NCI-H2107 treated with DMSO at 0.1 percent for 48 hours (cell line): ENCODE results near the gene HRH2.
"Not testable (repeated sequence)": the region's sequence is repeated elsewhere in the genome, so short reads cannot be mapped to it uniquely, and the experiment has no call there.

Experiments
- DNase-seq: peaks from one replicate; lab custom pipeline; 2025; ENCODE audit not compliant: unreplicated experiment; lab: John Stamatoyannopoulos, UW

Gene HRH2

DNA sequence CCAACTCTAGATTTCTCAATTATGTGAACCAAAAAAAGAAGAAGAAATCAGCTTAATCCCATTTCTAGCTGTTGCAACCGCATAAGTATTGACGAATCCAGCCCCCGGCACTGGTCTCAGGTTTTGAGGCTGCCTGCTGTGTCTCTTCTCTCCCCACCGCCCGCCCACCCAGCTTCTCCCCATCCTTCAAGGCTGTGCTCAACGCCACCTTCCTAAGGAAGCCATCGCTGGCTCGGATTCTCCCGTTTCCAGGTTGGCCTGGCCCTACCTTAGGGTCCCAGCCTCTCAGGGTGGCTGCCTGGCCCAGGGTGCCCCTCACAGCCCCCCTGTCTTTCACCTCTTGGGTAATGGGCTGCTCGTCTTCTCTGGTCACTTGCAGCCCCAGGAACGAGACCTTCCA, 77.8 kb downstream of the HRH2 start:
- no peak for DNase-seq

DNA sequence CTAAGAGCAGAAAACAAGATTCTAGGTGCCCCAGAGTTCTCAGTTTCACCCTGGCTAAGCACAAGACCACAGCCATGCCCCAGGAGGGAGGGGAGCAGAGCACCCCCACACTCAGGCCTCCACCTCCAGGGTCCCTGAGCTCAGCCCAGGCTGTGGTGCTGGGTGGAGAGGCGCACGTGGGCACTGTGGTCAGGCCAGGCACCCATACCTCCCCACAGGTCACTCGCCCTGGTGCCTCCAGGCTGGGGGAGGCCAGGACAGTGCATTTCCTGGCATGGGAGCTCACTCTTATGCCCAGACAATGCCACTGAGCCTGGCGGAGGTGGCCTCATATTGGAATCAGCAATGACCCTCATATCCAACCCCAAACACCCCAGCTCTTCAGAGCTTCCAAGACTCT, 78.8 kb downstream of the HRH2 start:
- no peak for DNase-seq

DNA sequence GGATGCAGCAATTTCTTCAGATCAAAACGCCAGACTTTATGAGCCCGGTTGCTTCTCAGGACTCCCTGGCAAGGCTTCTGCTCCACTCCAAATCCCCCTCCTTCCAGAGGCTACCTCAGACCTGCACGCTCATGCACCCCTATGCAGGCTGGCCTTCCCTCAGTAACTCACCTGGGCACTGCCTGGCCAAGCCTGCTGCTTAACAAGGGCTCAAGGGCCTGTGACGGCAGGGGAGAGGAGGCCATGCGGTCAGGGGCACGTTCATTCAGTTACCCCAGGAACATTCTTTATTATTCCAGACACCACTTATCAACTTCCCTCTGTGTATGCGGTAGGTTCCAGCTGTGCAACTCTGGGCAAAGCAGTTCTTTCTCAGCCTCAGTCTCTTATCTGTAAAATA, 79.6 kb downstream of the HRH2 start:
- DNase-seq, result no peak

DNA sequence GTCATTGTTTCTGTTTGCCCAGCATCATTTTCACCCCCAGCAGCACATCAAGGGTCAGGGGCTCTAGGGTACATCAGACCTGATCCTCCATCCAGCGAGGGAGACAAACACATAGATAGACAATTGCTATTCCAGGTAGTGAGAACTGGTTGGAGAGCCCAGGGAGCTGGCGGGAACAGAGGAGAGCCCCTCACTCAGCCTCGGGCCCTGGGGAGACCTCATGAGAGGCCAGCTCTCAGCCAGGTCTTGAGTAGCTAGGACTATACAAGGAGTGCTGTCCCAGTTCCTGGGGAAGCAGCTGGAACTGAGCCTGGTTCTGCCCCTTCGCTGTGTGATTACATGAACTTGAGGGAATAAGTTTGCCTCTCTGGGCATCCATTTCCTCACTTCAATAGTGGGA, 80.3 kb downstream of the HRH2 start:
- DNase-seq, result no peak

DNA sequence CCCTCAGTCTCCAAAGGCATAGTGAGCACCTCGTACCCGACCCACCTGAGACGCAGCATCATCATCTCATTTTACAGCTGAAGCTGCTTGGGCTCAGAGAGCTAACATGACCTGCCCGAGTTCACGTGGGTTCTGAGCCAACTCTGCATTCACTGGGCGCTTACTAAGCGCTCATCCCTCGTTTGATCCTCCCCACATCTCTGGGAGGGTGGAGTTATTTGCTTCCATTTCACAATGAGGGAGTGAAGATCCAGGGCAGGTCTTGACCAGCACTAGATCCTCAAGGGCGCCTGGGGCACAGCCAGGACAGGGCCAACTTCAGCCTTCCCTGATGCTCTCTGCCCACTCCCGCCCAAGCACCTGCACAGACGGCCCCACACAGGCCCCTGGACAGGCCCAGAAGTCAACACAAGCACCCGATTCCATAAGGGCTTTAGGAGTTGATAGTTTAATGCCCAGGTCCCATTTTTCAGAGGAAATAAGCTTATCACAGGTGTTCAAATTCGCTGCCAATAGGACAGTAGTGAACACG, 80.8 kb downstream of the HRH2 start:
- DNase-seq, result no peak

DNA sequence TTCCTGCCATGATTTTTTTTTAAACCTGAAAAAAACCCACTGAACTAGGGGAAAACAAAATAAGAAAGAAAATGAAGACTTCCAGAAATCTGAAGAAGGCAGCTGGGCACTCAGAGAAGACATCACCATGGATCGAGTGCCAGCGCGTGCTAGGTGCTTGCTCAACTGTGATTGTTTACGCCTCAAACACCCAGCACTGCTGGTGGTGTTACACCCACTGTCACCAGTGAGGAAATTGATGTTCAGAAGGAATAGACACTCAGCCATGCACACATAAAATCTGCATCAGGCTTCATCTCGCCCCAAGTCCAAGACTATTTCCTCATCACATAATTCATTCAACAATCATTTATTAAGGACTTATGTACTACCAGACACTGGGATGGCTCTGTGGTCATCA, 82.1 kb downstream of the HRH2 start:
- no peak for DNase-seq

DNA sequence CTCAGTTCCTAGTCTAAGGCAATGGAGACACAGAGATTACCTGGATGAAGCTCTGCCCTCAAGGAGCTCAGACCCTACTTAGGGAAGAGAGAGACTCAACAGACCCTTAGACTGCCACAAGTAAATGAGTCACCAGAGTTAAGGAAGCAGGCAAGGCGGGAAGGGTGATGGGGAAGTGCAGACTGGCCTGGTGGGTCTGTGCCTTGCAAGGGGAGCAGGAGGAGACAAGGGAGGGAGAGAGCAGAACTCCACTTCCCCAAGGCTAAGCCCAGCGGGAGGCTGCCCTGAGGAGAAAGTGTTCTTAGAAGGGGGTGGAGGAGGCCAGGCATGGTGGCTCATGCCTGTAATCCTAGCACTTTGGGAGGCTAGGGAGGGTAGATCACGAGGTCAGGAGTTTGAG, 83.7 kb downstream of the HRH2 start:
- DNase-seq, result no peak

DNA sequence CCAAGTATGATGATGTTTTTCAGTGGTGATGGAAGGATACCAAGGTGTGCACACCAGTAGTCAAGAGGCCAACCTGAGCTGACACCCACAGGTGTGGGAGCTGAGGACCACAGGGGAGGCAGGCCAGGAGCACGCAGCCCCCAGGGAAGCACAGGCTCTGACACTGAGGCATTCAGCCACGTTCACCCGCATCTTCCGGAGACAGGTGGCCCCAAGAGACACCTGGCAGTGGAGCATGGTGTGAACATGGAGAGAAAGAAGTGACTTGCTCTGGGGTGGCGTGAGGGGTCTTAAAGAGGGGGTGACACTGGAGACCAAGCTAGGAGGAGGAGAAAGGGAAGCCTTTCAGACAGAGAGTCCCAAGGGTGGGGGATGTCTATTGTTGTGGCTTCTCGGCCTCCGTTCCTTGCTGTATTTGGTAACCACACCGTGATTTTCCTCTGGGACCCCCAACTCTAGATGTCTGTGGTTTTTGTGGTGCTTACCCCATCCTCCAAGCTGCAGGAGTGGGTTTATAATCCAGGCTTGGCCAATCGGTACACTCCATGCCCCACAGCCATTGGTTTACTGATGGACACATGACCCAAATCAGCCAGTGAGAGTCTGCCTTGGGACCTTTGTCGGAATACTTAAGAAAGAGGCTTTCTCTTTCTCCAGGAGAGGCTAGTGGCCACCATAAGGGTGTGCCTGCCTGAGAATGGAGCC, 84.6 kb downstream of the HRH2 start:
- DNase-seq, result no peak

DNA sequence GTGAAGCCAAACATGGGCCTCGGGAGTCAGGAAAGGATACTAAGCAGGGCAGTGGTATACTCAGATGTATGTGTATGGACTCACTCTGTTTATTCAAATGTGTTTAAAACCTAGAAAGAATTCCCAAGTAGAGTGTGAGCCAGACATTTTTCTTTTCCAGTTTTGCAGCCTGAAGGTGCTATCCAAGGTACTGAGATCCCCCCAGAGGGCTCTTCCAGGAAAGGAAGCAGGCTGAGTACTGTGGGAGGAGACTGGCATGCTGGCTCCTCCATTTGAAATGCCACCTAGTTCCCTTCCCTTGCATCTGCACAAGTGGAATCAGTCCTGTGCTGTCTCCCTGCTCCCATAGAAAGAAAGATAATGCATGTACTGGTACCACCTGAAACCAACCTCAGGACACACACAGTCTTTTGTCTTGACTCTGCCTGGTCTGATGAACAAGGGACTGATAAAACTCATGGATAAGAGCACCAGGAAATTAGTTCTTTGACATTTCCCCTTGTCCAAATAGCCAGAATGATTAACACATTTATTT, 85.9 kb downstream of the HRH2 start:
- no peak for DNase-seq

DNA sequence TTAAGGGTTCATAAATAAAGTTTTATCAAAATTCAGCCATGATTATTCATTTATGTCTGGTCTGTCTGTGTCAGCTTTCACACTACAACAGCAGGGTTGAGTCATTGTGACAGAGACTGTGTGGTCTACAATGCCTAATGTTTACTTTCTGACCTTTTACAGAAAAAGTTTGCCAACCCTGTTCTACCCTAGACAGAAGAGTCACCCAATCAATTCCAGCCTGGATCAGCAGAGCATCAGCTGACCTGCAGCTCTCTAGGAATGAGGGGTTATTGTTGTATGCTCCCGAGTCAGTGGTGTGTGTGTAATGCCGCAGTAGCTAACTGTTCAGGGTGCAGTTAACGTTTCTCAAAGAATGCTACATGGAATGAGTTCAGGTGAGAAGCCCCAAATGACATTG, 87.3 kb downstream of the HRH2 start:
- DNase-seq, result no peak

DNA sequence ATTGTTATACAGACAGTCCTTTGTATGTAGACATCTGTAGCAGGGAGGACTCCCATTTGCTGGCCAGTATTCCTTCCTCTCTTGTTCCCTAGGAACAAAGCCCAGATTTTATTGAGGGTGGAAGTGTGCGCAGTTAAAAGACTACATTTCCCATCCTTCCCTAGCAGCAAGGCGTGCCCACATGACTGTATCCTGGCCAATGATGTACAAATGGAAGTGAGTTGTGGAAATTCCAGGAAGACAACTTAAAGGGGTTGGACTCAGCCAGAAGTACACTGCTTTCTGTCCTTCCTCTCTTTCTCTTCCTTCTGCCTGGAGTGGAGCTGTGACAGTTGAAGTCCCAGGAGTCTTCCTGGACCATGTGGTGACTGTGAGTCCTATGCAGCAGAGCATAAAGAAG, 89.0 kb downstream of the HRH2 start:
- DNase-seq, result no peak

DNA sequence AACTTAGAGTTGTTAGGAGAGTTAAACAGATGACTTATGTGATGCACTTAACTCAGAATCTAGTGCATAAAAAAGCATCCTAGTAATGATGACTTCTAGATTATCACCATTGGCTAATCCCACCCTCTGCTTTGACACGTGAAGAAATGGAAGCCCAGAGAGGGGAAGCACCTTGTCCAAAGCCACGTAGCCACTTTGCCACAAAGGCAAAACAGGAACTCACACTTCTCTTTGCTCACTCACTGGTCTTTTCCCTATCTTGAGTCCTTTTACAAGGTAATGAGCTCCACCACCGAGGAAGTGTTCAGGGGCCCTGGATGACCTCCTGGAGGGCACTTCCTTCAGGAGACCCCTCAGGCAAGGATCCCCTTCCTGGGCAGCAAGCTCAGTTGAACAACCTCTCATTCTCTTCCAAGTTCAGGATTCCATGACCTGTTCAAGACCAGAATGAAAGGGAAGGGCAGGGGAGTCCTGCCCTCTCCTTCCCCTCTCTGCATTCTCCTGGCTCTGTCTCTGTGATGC, 89.7 kb downstream of the HRH2 start:
- DNase-seq, result no peak

DNA sequence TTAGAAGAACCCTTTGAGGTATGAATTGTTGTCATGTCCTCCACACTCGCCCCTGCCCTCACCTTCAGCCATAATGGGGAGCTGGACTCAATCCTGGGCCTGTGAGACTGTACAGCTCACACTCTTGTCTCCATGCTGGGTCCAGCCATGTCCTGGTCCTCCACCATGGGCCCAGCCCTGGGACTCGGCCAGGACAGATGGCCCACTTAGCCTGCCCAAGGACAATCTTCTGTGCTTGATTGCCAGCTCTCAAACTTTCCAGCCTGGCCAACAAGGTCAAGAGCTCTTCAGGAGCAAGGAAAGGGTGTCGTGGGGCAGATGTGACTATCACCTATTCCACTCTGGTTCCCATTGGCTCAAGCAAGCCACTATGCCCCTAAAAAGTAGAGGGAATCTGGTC, 90.8 kb downstream of the HRH2 start:
- DNase-seq, result no peak

DNA sequence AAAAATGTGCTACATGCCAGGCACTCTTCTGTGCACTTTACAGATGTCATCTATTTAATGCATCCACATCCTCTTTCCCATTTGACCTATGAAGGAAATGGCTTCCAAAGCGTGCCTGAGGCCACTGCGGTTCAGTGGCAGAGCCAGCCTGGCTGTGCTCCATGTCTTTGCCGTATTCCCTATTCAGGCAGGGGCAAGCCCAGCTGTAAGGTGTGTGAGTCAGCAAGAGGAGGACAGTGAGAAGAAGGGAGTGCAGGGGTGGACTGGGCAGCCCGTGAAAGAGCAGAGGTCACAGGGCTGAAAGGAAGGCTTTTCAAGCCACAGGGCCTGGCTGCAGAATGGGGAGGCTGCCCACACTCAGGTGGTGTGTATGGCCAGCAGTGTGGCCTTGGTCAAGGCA, 91.7 kb downstream of the HRH2 start:
- no peak for DNase-seq

DNA sequence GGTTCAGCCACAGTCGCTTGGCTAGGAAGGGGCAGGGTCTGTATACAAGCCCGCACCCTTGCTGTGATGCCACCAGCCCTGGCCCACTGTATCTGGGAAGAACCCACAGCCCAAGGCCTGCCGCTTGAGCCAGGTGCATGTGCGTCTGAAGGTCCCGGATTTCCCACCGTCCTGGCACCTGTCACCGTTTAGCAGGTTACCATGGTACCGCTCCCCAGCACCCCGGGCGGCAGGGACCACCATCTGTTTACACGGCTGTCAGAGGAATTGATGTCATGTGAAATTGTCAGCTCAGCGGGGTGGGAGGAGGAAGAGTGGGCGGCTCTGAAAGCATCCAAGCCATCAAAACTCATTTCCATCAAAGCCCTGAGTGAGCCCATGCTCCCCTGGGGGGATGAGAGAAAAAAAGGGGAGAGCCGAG, 92.7 kb downstream of the HRH2 start:
- DNase-seq, result no peak

DNA sequence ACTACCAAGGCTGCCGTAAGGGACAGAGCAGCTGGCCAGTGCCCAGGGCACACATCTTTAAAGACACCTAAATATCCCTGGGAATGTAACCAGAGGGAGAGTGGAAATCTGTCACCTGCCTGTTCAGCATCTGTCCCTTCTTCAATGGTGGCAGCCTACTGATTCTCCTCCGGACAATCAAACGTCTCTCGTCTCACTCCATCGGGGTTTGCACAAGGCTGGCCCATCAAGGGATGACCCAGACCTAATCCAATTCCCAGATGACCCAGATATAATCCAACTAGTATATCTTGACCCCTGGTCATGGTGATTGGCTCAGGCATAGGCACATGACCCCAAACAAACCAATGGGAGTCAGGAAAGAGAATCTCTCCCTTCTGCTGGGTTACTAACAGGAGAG, 93.5 kb downstream of the HRH2 start:
- no peak for DNase-seq

DNA sequence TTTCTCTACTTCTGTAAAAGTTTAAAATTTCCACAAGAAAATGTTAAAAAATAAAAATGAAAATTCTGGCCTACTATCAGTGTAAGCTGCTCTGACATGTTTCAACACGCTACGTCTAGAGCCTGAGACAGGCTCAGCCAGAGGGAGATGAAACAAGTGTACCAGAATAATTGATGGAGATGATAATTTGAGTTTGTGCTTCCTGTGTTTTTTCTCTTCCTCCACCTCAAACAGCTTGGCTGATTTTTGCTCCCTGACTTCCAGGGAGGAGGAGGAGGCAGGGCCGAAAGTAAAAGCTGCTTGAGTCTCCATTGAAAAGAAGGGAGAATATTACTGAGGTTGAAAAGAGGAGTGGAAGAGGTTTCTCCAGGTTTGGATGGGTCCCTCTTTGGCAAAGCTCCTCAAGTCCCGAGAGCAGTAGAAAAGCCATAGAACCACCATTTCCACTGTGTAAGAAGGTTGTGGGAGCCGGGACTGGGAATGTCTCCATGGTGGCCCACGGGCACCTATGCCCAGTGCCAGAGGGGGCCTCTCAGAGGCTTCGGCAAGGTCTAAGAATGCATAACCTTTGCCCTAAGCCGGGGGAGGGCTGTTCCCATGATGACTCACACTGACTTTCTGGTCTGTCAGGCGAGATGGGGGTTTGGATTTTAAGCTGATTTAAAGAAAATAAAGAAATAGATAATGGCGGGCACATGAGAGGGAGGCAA, 95.1 kb downstream of the HRH2 start:
- no peak for DNase-seq

DNA sequence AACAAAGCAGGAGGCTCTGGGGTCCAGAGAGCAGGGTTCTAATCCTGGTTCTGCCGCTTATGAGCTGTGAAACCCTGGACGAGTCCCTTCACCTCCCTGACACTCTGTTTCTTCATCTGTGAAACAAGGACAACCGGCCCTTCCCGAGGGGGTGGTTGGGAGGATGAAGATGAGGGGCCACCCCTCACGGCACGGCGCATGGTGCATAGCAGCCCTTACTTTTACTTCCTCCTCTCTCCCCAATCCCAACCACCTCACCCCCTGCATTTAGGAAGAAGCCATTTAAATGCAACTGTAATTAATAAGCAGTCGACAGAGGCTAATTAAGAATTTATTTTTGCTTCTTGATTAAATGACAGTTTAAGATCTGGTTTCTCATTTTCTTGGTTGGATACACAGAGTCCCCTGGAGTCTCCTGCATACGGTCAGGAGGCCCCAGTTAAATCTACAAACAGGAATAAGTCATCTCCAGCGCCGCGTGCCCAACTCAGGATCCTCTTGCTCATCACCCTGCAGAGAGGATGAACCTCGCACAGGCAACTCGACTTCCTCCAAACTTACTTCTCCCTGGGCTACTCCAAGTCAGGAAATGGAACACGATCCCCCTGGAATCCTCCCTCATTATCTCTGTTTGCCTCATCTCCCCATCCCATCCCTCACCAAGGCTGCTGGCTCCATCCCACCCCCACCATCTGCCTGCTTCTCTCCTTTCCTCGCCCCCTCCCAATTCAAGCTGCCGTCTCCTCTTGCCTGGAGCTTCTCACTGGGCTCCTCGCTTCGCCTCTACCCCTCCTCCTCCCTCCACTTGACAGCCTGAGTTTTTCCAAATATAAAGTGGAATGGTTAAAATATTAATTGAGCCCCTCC, 95.9 kb downstream of the HRH2 start:
- no peak for DNase-seq

DNA sequence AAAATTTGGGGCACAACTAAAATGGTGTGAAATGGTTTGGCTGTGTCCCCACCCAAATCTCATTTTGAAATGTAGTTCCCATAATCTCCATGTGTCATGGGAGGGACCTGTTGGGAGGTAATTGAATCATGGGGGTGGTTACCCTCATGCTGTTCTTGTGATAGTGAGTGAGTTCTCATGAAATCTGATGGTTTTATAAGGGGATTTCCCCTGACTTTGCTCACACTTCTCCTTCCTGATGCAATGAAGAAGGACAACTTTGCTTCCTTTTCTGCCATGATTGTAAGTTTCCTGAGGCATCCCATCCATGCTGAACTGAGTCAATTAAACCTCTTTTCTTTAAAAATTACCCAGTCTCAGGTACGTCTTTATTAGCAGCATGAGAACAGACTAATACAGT, 102.1 kb downstream of the HRH2 start:
- not testable (repeated sequence) for DNase-seq
